PC-3 (cell line): ENCODE measurements around the gene TARBP1.

Source experiments
- EZH2 ChIP-seq: fragments of 300-600 bp; sonication (generic); IDR thresholded peaks from one replicate; pipeline ENCODE4 v1.6.1; 2017; ENCODE audit warnings: antibody characterized with exemption, mild to moderate bottlenecking, low read length; ENCODE audit not compliant: unreplicated experiment
- TF ChIP-seq, protein P1 (sequence below): fragments of 300-600 bp; sonication (generic); conservative IDR thresholded peaks from 2 replicates; pipeline ENCODE4 v1.5.1; 2017; ENCODE audit warnings: antibody characterized with exemption, low read depth, mild to moderate bottlenecking, low read length

DNA sequence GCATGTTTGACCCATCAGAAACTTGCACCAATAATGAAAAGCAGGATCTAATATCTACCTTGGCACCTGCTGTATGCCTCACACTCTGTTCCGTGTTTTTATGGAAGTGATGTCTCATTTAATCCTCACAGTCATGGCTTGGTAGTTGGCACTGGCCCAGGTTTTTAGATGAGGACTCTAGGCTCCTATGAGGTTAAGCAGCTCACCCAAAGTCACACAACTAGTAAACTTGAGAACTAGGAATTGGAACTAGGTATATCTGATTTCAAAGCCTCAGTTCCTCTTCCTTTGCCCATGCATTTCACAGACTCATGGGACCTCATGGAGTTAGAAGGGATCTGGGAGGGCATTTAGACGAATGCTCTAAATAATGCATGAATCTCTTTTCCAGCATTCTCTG is 21.3 kb upstream of the TARBP1 start:
- TF ChIP-seq, protein P1, sequence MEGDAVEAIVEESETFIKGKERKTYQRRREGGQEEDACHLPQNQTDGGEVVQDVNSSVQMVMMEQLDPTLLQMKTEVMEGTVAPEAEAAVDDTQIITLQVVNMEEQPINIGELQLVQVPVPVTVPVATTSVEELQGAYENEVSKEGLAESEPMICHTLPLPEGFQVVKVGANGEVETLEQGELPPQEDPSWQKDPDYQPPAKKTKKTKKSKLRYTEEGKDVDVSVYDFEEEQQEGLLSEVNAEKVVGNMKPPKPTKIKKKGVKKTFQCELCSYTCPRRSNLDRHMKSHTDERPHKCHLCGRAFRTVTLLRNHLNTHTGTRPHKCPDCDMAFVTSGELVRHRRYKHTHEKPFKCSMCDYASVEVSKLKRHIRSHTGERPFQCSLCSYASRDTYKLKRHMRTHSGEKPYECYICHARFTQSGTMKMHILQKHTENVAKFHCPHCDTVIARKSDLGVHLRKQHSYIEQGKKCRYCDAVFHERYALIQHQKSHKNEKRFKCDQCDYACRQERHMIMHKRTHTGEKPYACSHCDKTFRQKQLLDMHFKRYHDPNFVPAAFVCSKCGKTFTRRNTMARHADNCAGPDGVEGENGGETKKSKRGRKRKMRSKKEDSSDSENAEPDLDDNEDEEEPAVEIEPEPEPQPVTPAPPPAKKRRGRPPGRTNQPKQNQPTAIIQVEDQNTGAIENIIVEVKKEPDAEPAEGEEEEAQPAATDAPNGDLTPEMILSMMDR: no peak
- TF ChIP-seq EZH2: no peak
